Right ventricle myocardium inferior (tissue), 1 donor: ENCODE data around the gene DIPK1A. TPM values are rescaled to one million over a fixed set of nuclear protein-coding genes. Genes with fewer than 3 reads are reported as not detected.
A peak's percentile ranks its signal among the peaks of the same experiment; 100 is the strongest.

Experiments used
- ATAC-seq: fragments of 200-7000 bp; cut with Tn5 transposase; one replicate; pipeline ENCODE4 v1.9.1; 2020; ENCODE audit warnings: mild to moderate bottlenecking, moderate library complexity
- DNase-seq: peaks from one replicate; pipeline ENCODE4 v3.0.0; 2021; ENCODE audit errors: missing footprints
- intact Hi-C: fragments of 100-400 bp; cut with DNase I; formaldehyde crosslinking; loops from one replicate; pipeline ENCODE4 v1.11.0; 2022
- total RNA-seq: library from RNA; stranded (reverse); fragmentation: NEBNext Ultra II Directional; extraction: Animal tissue kit (Norgen Biotek cat#: 25700); gene quantifications from one replicate; pipeline ENCODE4 v1.2.1, GENCODE V29; 2021
- donor health status: DM: no; HTN: yes; CAD: no; lungs with severe emphysema.

DIPK1A gene
- total RNA-seq, 1 donor from 2014 or later: 6.7 TPM

DNA sequence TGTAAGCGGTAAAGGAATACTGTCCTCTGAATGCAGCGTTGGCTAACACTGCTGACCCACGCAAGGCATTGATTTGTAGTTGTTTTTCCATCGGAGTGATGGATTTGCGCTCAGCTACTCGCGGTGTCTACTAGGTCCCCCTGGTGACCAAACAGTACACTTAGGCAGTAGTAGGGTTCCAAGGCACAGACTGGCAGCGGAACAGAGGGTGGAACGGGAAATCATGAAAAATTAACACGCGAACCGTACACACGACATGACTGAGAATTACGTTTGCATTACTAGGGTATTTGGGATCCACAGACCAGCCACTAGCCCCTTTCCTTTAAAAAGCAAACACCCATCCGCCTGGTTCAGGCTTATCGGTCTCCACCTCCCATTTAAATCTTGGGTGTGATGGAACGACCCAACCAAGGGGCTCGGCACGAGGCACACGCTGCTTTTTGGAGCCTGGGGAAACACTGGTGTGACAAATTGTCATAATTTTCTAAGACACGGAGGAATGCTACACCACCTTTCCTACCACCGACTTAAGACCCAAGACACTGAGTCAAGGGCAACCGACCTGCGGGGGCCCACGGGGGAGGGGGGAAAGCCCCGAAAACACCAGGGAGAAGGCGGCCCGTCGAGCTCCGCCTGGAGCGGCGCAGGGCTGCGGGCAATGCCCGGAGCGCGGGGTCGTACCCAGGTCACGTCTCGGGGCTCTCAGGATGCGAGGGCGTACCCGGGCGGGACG lies 699 bp downstream of the DIPK1A start:
- no peak for DNase-seq
- intact Hi-C loops: loop anchor here (2.0 to 10.0 kb wide), 2 partner anchors 32 to 106 kb away; no protein-coding TSS in a partner anchor
- peak; percentile 74 for ATAC-seq

- no peak for ATAC-seq
- intact Hi-C loops: no loop called here
These were observed 2.9 kb downstream of the DIPK1A start for GRCh38 chr1:92958203-92958970.

DNA sequence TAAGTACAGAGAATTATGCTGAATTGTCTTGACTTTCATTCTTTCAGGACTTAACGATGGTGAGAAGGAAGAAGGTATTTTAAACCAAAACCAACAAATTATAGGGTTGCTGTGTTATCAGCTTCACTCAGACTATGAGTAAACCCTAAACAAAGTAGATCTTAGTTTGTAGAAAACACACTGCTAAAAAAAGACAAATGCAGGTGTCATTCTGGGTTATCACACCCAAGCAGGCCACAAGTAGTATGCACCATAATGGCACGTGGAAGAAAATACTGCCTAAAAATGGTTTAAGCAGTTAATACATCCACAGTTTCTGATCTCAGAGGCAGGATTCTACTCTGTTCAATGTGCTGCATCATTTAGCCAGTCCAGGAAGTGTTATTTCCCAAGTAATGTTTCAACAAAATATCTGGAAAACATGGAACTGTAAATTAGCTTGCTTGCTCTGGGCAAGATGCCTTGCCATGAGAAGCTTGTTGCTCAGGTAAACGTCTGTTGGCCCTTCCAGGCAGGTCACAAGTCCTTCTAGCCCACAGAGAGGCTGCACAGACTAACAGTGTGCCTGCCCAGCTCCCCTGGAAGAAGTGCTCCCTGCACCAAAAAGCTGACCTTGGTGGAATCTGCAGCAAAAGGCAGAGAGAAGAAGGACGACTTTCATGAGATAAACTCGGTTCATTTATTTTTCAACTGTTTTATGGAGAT lies 4.1 kb downstream of the DIPK1A start:
- ATAC-seq (no peak), DNase-seq (no peak)
- intact Hi-C loops: no loop called here

More at GRCh38 chr1:92958203-92958970, 2.9 kb downstream of the DIPK1A start:
- no peak for DNase-seq

DNA sequence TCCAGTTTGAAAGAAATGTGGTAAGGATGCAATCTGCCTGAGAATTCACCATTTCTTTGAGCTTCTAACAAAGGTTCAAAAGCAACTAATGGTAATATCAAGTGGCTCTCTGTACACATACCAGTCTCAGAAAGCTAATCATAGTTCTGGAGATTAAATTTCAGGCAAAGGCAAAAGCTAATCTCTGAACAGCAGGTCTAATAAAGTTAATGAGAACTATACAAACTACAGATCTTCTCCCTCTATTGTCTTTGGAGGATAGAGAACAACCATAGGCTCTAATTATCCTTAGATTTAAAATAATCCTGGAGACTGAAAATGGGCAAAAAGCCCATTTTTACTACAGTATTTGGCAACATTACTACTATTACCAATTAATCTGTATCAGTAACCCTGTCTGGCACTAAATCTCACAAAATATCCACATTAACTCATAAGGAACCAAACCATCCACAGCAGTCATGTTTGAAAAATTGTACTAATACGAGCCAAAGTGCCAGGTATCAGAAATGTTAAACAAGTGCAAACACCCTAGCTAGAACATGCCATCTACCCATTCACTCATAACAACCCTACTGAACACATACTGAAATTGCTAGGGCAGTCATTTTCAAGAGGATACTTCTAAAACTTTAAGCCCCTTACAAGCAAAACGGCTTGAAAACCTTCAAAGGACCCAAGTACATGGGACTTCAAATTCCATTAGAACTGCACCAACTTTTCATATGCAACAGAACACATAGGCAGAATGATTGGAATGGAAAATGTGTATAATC lies 4.8 kb downstream of the DIPK1A start:
- DNase-seq: no peak
- no peak for ATAC-seq
- intact Hi-C loops: no loop called here

- intact Hi-C loops: no loop called here
- no peak for ATAC-seq
- no peak for DNase-seq
These were observed 7.8 kb downstream of the DIPK1A start for GRCh38 chr1:92953491-92953890.

GRCh38 chr1:92952714-92953113 lies 8.5 kb downstream of the DIPK1A start:
- ATAC-seq: no peak
- intact Hi-C loops: no loop called here
- no peak for DNase-seq

DNA sequence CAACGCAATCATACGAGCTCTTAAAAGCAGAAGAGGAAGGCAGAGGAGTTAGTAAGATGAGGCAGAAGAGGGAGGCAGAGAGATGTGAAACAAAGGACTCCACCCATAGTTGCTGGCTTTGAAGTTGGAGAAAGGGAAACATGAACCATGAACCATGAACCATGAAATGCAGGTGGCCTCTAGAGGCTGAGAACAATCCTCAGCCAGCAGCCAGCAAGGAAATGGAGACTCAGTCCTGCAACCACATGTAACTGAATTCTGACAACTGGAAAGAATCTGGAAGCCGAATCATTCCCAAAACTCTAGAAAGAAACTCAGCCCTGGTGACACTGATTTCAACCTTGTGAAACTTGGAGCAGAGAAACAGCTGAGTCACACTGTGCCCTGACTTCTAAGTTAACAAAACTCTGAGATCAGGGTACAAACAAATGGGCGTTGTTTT lies 10.1 kb downstream of the DIPK1A start:
- intact Hi-C loops: no loop called here
- ATAC-seq: no peak
- no peak for DNase-seq

GRCh38 chr1:92949937-92950817 lies 11.1 kb downstream of the DIPK1A start:
- no peak for DNase-seq
- no peak for ATAC-seq
- intact Hi-C loops: no loop called here

- intact Hi-C loops: no loop called here
- ATAC-seq (no peak), DNase-seq (no peak)
These were observed 13.2 kb downstream of the DIPK1A start for GRCh38 chr1:92948071-92948470.

GRCh38 chr1:92945748-92946270 lies 15.5 kb downstream of the DIPK1A start:
- intact Hi-C loops: no loop called here
- DNase-seq: no peak
- no peak for ATAC-seq

GRCh38 chr1:92944901-92945747 lies 16.1 kb downstream of the DIPK1A start:
- DNase-seq: no peak
- intact Hi-C loops: no loop called here
- ATAC-seq: no peak

GRCh38 chr1:92943502-92943847 lies 17.8 kb downstream of the DIPK1A start:
- ATAC-seq: no peak
- intact Hi-C loops: no loop called here
- no peak for DNase-seq

DNA sequence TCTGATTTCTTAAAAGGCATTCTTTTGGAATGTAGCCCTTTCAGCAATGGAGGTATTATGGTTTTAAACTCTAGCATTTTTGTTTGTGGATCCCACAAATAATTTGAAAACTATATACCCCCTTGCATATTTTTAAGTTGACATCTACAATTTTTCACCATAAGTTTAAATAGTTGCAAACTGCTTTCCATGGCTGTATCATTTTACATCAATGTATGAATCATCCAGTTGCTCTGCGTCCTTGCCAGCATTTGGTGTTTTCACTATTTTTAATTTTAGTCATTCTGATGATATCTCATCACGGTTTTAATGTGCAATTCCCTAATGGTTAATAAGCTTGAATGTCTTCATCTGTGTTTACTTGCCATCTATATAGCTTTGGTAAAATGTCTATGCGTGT lies 20.7 kb downstream of the DIPK1A start:
- intact Hi-C loops: no loop called here
- ATAC-seq: no peak
- DNase-seq: no peak

GRCh38 chr1:92937731-92938130 lies 23.5 kb downstream of the DIPK1A start:
- ATAC-seq (no peak), DNase-seq (no peak)
- intact Hi-C loops: no loop called here

DNA sequence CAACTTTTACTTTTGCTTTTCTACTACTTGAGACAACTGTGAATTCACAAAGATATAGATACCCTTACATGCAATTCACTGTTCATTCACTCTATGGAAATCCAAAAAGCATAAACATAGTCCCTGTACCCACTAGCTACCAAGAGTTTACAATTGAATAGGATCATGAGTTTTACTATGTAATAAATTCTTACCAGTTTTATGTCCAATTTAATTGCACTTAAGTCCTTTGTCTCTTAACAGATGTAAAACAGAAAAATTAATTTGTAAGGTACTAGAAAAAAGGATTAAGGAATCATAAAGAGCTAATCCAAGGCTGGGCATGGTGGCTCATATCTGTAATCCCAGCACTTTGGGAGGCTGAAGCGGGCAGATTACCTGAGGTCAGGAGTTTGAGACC lies 24.4 kb downstream of the DIPK1A start:
- DNase-seq (no peak), ATAC-seq (no peak)

DNA sequence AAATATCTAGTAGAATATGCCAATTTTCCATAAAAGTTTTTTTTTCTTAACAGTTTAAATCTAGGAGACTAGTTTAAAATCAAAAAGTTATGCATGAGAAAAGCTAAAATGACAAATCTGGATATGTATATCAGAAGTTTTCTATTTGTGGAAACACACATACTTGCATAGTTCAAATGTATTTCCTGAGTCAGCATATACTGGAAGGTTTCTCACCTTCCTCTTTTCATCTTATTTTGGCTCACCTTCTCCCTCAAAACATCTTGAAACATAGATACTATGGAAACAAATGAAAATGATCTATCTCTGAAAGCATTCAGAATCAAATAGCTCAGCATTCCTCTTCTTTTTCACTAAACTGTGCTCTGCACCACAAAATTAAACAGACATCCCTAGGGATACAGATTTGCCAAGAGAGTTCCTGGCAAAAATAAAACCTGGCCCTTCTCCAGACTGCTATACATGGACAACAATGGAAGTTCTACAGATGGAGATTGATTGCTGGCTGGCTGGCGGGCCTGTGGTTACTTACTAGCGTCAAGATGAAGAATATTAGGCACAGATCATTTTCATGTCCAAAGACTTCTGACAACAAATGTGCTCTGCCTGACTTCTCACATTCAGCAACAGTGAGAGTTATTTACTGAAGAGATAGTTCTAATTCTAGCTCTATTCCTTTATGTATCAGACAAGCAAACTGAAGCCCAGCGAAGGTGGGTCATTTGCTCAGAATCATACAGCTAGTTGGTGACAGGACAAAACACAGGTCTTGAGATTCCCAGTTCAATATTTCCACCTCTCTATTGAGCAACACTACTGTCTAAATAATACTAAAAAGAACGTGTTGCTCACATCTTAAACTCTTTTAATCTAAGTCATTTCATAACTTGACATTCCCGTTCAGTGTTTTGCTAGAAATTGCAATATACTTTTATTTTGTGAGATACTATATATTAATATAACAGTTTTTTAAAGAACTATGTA lies 26.6 kb downstream of the DIPK1A start:
- peak; percentile 81 for ATAC-seq
- intact Hi-C loops: no loop called here
- DNase-seq: no peak

More for the DNA sequence above, 24.4 kb downstream of the DIPK1A start:
- intact Hi-C loops: no loop called here
